Fibroblast of lung (primary cell): ENCODE data around the gene CIDEB. TPM values are rescaled to one million over a fixed set of nuclear protein-coding genes. Genes with fewer than 3 reads are reported as not detected.

Experiments
- DNase-seq, 2 donors: peaks; one replicate each; pipeline versions ENCODE4 v3.0.0 to v3.0.0-alpha.2; 2010; ENCODE audit warnings: low read depth in 2 of 2
- H2AFZ ChIP-seq: 2 replicates; pipeline ENCODE4 v1.5.1; 2012; ENCODE audit warnings: low read length, control low read depth, inconsistent platforms
- H3K27ac ChIP-seq: 2 replicates; pipeline ENCODE4 v1.5.1; 2011; ENCODE audit warnings: low read length, control low read depth; ENCODE audit not compliant: insufficient read depth
- H3K27me3 ChIP-seq: 2 replicates; pipeline ENCODE4 v1.5.1; 2011; ENCODE audit warnings: mild to moderate bottlenecking, low read length; ENCODE audit not compliant: control insufficient read depth, insufficient read depth
- H3K36me3 ChIP-seq: 2 replicates; pipeline ENCODE4 v1.5.1; 2011; ENCODE audit warnings: low read length; ENCODE audit not compliant: control insufficient read depth, insufficient read depth
- H3K4me1 ChIP-seq: 2 replicates; pipeline ENCODE4 v1.5.1; 2011; ENCODE audit warnings: low read length; ENCODE audit not compliant: control insufficient read depth, insufficient read depth; ENCODE audit errors: extremely low read depth
- H3K4me2 ChIP-seq: 2 replicates; pipeline ENCODE4 v1.5.1; 2011; ENCODE audit warnings: low read length, control low read depth; ENCODE audit not compliant: insufficient read depth; ENCODE audit errors: extremely low read depth
- H3K4me3 ChIP-seq, 4 experiments: fragments of 200-600 bp in 1 of 4; sonication (generic) in 1 of 4; replicated peaks in 1 of 4; 2 replicates each; pipeline ENCODE4 v1.5.1; 2011 to 2016; ENCODE audit warnings: low read length in 4 of 4, low read depth in 3 of 4, mild to moderate bottlenecking in 3 of 4, control low read depth in 2 of 4, inconsistent platforms in 1 of 4, mixed read lengths in 1 of 4; ENCODE audit not compliant: insufficient read depth in 1 of 4; ENCODE audit errors: control extremely low read depth in 1 of 4
- H3K79me2 ChIP-seq: 2 replicates; pipeline ENCODE4 v1.5.1; 2012; ENCODE audit warnings: mild to moderate bottlenecking, low read length, inconsistent platforms; ENCODE audit not compliant: control insufficient read depth, insufficient read depth
- H3K9ac ChIP-seq: 2 replicates; pipeline ENCODE4 v1.5.1; 2011; ENCODE audit warnings: mild to moderate bottlenecking, low read length, control low read depth; ENCODE audit not compliant: insufficient read depth
- H3K9me3 ChIP-seq: 2 replicates; pipeline ENCODE4 v1.5.1; 2012; ENCODE audit warnings: low read depth, low read length; ENCODE audit not compliant: control insufficient read depth, insufficient read depth
- H4K20me1 ChIP-seq: 2 replicates; pipeline ENCODE4 v1.5.1; 2011; ENCODE audit warnings: low read length; ENCODE audit not compliant: control insufficient read depth, insufficient read depth; ENCODE audit errors: extremely low read depth
- EZH2 ChIP-seq: IDR thresholded peaks from 2 replicates; pipeline ENCODE4 v1.5.1; 2012; ENCODE audit warnings: low read length, control low read depth, mild to moderate bottlenecking; ENCODE audit errors: missing control alignments
- polyA plus RNA-seq, 2 donors: library from polyadenylated mRNA; depleted of rRNA in 1 of 2; stranded (reverse) in 1 of 2; unstranded in 1 of 2; fragments of >200 nt; gene quantifications; 2 replicates each; pipeline ENCODE4 v1.2.1, GENCODE V29; 2011 to 2012; ENCODE audit warnings: missing spikeins in 1 of 2
- total RNA-seq: library from RNA; depleted of rRNA; stranded (reverse); fragments of >200 nt; gene quantifications from 2 replicates; pipeline ENCODE4 v1.2.1, GENCODE V29; 2014
- TF ChIP-seq, protein P1 (sequence below), 2 donors: IDR thresholded peaks in 1 of 2; conservative IDR thresholded peaks in 1 of 2; 1 replicate in 1 of 2; 2 replicates in 1 of 2; pipeline ENCODE4 v1.5.1; 2011 to 2012; ENCODE audit warnings: low read length in 2 of 2, control low read depth in 1 of 2, inconsistent platforms in 1 of 2, low read depth in 1 of 2, mild to moderate bottlenecking in 1 of 2

CIDEB gene
- total and polyA plus RNA-seq, 2 donors (not counting 1 experiment from before 2014, with no cell fraction given): 0.33 to 0.42 TPM

- no peak overlapping the region for H3K4me3 ChIP-seq
- no peak overlapping the region for H3K9ac ChIP-seq
- H3K27me3 ChIP-seq: no peaks in the 10 kb centered on the region
- no peak for DNase-seq
- H3K9me3 ChIP-seq: no peaks in the 10 kb centered on the region
- no peak overlapping the region for H3K27ac ChIP-seq
- H3K79me2 ChIP-seq: no peaks in the 10 kb centered on the region
- no peaks in the 10 kb centered on the region for H3K4me1 ChIP-seq
- H3K36me3 ChIP-seq: no peaks in the 10 kb centered on the region
- TF ChIP-seq, protein P1, sequence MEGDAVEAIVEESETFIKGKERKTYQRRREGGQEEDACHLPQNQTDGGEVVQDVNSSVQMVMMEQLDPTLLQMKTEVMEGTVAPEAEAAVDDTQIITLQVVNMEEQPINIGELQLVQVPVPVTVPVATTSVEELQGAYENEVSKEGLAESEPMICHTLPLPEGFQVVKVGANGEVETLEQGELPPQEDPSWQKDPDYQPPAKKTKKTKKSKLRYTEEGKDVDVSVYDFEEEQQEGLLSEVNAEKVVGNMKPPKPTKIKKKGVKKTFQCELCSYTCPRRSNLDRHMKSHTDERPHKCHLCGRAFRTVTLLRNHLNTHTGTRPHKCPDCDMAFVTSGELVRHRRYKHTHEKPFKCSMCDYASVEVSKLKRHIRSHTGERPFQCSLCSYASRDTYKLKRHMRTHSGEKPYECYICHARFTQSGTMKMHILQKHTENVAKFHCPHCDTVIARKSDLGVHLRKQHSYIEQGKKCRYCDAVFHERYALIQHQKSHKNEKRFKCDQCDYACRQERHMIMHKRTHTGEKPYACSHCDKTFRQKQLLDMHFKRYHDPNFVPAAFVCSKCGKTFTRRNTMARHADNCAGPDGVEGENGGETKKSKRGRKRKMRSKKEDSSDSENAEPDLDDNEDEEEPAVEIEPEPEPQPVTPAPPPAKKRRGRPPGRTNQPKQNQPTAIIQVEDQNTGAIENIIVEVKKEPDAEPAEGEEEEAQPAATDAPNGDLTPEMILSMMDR (conservative IDR thresholded peaks at IDR 0.05 in 1 of 2, IDR thresholded peaks at IDR 0.05 in 1 of 2; ENCODE audit: low read depth in 1 of 2, low read length in 2 of 2): no peak
- TF ChIP-seq EZH2: no peak
- H3K4me2 ChIP-seq: no peak overlapping the region
- no peaks in the 10 kb centered on the region for H4K20me1 ChIP-seq
- no peak overlapping the region for H2AFZ ChIP-seq
Measured at GRCh38 chr14:24255438-24255837, 52.3 kb downstream of the CIDEB start.

Other genes with a start within 250 kb of the CIDEB start
Only the 30 nearest of the 33 such genes appear.
- 52.9 and 68.0 TPM in 2 replicates for gene DCAF11, start 193.2 kb downstream of the CIDEB start, total RNA-seq
- 18.4 and 21.7 TPM in 2 replicates for gene DCAF11, start 193.2 kb downstream of the CIDEB start, polyA plus RNA-seq
- 0.77 and 0.99 TPM in 2 replicates for gene NRL, start 193.0 kb downstream of the CIDEB start, total RNA-seq
- gene NRL, start 193.0 kb downstream of the CIDEB start, polyA plus RNA-seq: 0.45 and 0.49 TPM in 2 replicates
- gene FITM1, start 177.3 kb downstream of the CIDEB start, total RNA-seq: under 0.01 TPM in 1 of 2 replicates, not detected in the other
- not detected in 2 replicates for gene FITM1, start 177.3 kb downstream of the CIDEB start, polyA plus RNA-seq
- 172 and 177 TPM in 2 replicates for gene PSME1, start 171.8 kb downstream of the CIDEB start, total RNA-seq
- gene PSME1, start 171.8 kb downstream of the CIDEB start, polyA plus RNA-seq: 221 and 266 TPM in 2 replicates
- gene EMC9, start 166.4 kb downstream of the CIDEB start, total RNA-seq: 12.3 and 18.0 TPM in 2 replicates
- 6.6 and 10.2 TPM in 2 replicates for gene EMC9, start 166.4 kb downstream of the CIDEB start, polyA plus RNA-seq
- 82.7 and 148 TPM in 2 replicates for gene PSME2, start 161.4 kb downstream of the CIDEB start, total RNA-seq
- gene PSME2, start 161.4 kb downstream of the CIDEB start, polyA plus RNA-seq: 132 and 175 TPM in 2 replicates
- 25.4 and 30.3 TPM in 2 replicates for gene RNF31, start 160.5 kb downstream of the CIDEB start, total RNA-seq
- gene RNF31, start 160.5 kb downstream of the CIDEB start, polyA plus RNA-seq: 9.2 and 14.8 TPM in 2 replicates
- 110 and 142 TPM in 2 replicates for gene IRF9, start 146.7 kb downstream of the CIDEB start, total RNA-seq
- gene IRF9, start 146.7 kb downstream of the CIDEB start, polyA plus RNA-seq: 70.4 and 79.9 TPM in 2 replicates
- 0.51 and 1.8 TPM in 2 replicates for gene REC8, start 135.9 kb downstream of the CIDEB start, total RNA-seq
- 1.5 and 2.2 TPM in 2 replicates for gene REC8, start 135.9 kb downstream of the CIDEB start, polyA plus RNA-seq
- gene IPO4, start 119.2 kb downstream of the CIDEB start, total RNA-seq: 22.6 and 25.3 TPM in 2 replicates
- 12.4 and 27.8 TPM in 2 replicates for gene IPO4, start 119.2 kb downstream of the CIDEB start, polyA plus RNA-seq
- gene TM9SF1, start 112.5 kb downstream of the CIDEB start, total RNA-seq: 49.6 and 61.6 TPM in 2 replicates
- gene TM9SF1, start 112.5 kb downstream of the CIDEB start, polyA plus RNA-seq: 60.9 and 65.1 TPM in 2 replicates
- gene TSSK4, start 102.3 kb downstream of the CIDEB start, total RNA-seq: under 0.01 and 0.17 TPM in 2 replicates
- not detected in 2 replicates for gene TSSK4, start 102.3 kb downstream of the CIDEB start, polyA plus RNA-seq
- 22.1 and 24.9 TPM in 2 replicates for gene CHMP4A, start 94.5 kb downstream of the CIDEB start, total RNA-seq
- 96.8 and 133 TPM in 2 replicates for gene CHMP4A, start 94.5 kb downstream of the CIDEB start, polyA plus RNA-seq
- gene MDP1, start 91.9 kb downstream of the CIDEB start, total RNA-seq: 13.6 and 22.1 TPM in 2 replicates
- 14.4 TPM in 2 replicates for gene MDP1, start 91.9 kb downstream of the CIDEB start, polyA plus RNA-seq
- 140 and 145 TPM in 2 replicates for gene NEDD8, start 75.6 kb downstream of the CIDEB start, total RNA-seq
- 441 and 587 TPM in 2 replicates for gene NEDD8, start 75.6 kb downstream of the CIDEB start, polyA plus RNA-seq
- 128 and 147 TPM in 2 replicates for gene GMPR2, start 75.0 kb downstream of the CIDEB start, total RNA-seq
- gene GMPR2, start 75.0 kb downstream of the CIDEB start, polyA plus RNA-seq: 68.3 and 80.2 TPM in 2 replicates
- 54.7 and 61.4 TPM in 2 replicates for gene TINF2, start 65.4 kb downstream of the CIDEB start, total RNA-seq
- gene TINF2, start 65.4 kb downstream of the CIDEB start, polyA plus RNA-seq: 42.6 and 47.7 TPM in 2 replicates
- gene TGM1, start 44.8 kb downstream of the CIDEB start, total RNA-seq: 0.51 and 0.83 TPM in 2 replicates
- 1.3 and 1.4 TPM in 2 replicates for gene TGM1, start 44.8 kb downstream of the CIDEB start, polyA plus RNA-seq
- 14.1 and 21.0 TPM in 2 replicates for gene RABGGTA, start 36.4 kb downstream of the CIDEB start, total RNA-seq
- gene RABGGTA, start 36.4 kb downstream of the CIDEB start, polyA plus RNA-seq: 15.1 and 19.4 TPM in 2 replicates
- gene DHRS1, start 8.2 kb downstream of the CIDEB start, total RNA-seq: 6.9 and 10.7 TPM in 2 replicates
- gene DHRS1, start 8.2 kb downstream of the CIDEB start, polyA plus RNA-seq: 21.0 and 24.5 TPM in 2 replicates
- 16.2 and 16.7 TPM in 2 replicates for gene NOP9, start 8.1 kb downstream of the CIDEB start, total RNA-seq
- gene NOP9, start 8.1 kb downstream of the CIDEB start, polyA plus RNA-seq: 8.0 and 13.5 TPM in 2 replicates
- gene LTB4R2, start 2.2 kb upstream of the CIDEB start, total RNA-seq: 1.3 and 1.8 TPM in 2 replicates
- gene LTB4R2, start 2.2 kb upstream of the CIDEB start, polyA plus RNA-seq: 0.23 and 0.28 TPM in 2 replicates
- gene LTB4R, start 3.5 kb upstream of the CIDEB start, total RNA-seq: 0.66 and 1.0 TPM in 2 replicates
- gene LTB4R, start 3.5 kb upstream of the CIDEB start, polyA plus RNA-seq: 0.49 and 0.62 TPM in 2 replicates
- 1.3 and 7.4 TPM in 2 replicates for gene ADCY4, start 27.1 kb upstream of the CIDEB start, total RNA-seq
- 0.43 and 1.4 TPM in 2 replicates for gene ADCY4, start 27.1 kb upstream of the CIDEB start, polyA plus RNA-seq
- 0.26 and 0.33 TPM in 2 replicates for gene RIPK3, start 32.0 kb upstream of the CIDEB start, total RNA-seq
- gene RIPK3, start 32.0 kb upstream of the CIDEB start, polyA plus RNA-seq: 0.20 and 0.34 TPM in 2 replicates
- gene NFATC4, start 60.2 kb upstream of the CIDEB start, total RNA-seq: 33.1 and 59.9 TPM in 2 replicates
- 23.8 and 27.1 TPM in 2 replicates for gene NFATC4, start 60.2 kb upstream of the CIDEB start, polyA plus RNA-seq
- 8.2 and 16.2 TPM in 2 replicates for gene NYNRIN, start 91.0 kb upstream of the CIDEB start, total RNA-seq
- gene NYNRIN, start 91.0 kb upstream of the CIDEB start, polyA plus RNA-seq: 7.2 and 7.7 TPM in 2 replicates
- 2.6 and 5.3 TPM in 2 replicates for gene CBLN3, start 121.7 kb upstream of the CIDEB start, total RNA-seq
- 2.6 and 2.7 TPM in 2 replicates for gene CBLN3, start 121.7 kb upstream of the CIDEB start, polyA plus RNA-seq
- gene KHNYN, start 122.0 kb upstream of the CIDEB start, total RNA-seq: 55.2 and 61.1 TPM in 2 replicates
- gene KHNYN, start 122.0 kb upstream of the CIDEB start, polyA plus RNA-seq: 12.2 and 14.6 TPM in 2 replicates
- 8.7 and 9.9 TPM in 2 replicates for gene SDR39U1, start 134.8 kb upstream of the CIDEB start, total RNA-seq
- 24.7 and 31.9 TPM in 2 replicates for gene SDR39U1, start 134.8 kb upstream of the CIDEB start, polyA plus RNA-seq